ENCODE measurements around the gene DTD2.
"Not testable (repeated sequence)": the region's sequence is repeated elsewhere in the genome, so short reads cannot be mapped to it uniquely, and the experiment has no call there.

DTD2 gene

GRCh38 chr14:31456841-31457664, at the start of gene DTD2:
DTD2 (minus strand) TSS chr14:31457506; CDS start chr14:31457393, 113 bp downstream.
- no peaks in the 10 kb centered on the region for H3K27me3 Mint-ChIP-seq
- peak within 1 kb of the TSS; percentile 97 for H3K27ac Mint-ChIP-seq
- peaks cover 35% of the 10 kb centered on the region for H3K4me1 Mint-ChIP-seq
- peak within 1 kb of the TSS; percentile 97 for H3K4me3 Mint-ChIP-seq
- peak; percentile 92 for DNase-seq
- peak; percentile 98 for ATAC-seq
- no peaks in the 10 kb centered on the region for H3K36me3 Mint-ChIP-seq (ENCODE audit: low read depth)
- no peaks in the 10 kb centered on the region for H3K9me3 Mint-ChIP-seq

DNA sequence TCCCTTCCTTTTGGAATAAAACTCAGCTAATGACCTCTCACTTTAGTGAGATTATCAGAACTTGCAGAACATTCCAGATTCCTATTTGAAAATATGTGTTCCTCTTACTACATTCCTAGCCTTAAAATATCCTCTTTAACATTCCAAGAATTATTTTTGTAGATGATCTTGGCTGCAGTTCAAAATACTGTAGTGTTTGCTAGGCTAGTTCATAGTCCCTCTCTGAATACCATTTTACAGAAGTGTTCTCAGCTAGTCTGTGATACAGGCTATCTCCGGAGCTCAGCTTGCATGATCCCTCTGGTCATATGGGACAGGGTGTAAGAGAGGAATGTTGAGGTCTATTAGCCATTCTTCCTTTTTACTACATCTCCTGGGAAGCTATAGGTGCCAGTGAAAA, 48.1 kb upstream of the DTD2 start:
- DNase-seq (no peak), ATAC-seq (no peak)
- Mint-ChIP-seq H3K4me3 (no peak overlapping the region), H3K27me3 (no peaks in the 10 kb centered on the region), H3K36me3 (ENCODE audit: low read depth) (no peaks in the 10 kb centered on the region), H3K4me1 (no peaks in the 10 kb centered on the region), H3K9me3 (no peaks in the 10 kb centered on the region), H3K27ac (no peak overlapping the region)

DNA sequence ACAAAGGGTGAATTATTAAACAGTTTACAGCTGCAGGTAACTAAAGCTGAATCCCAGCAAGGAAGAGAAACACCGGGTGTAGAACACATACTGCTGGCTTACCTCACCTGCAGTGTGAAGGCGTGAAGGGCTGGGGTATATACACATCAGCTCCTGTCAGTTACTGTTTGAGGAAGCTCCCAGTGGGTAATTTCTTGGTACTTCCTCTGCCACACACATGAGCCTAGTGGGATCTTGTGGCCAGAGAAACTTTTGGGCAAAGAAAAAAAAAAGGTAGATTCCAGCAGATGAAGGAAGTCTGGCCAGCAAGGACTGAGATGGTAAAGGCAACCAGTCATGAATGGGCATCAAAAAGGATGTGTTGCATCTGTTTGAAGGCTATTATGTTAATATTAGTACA, 44.6 kb upstream of the DTD2 start:
- peaks cover 4% of the 10 kb centered on the region for H3K27me3 Mint-ChIP-seq
- H3K4me3 Mint-ChIP-seq = no peak overlapping the region
- ATAC-seq = no peak
- H3K9me3 Mint-ChIP-seq = no peaks in the 10 kb centered on the region
- DNase-seq = no peak
- H3K27ac Mint-ChIP-seq = no peak overlapping the region
- H3K36me3 Mint-ChIP-seq (ENCODE audit: low read depth) = no peaks in the 10 kb centered on the region
- H3K4me1 Mint-ChIP-seq = no peaks in the 10 kb centered on the region

DNA sequence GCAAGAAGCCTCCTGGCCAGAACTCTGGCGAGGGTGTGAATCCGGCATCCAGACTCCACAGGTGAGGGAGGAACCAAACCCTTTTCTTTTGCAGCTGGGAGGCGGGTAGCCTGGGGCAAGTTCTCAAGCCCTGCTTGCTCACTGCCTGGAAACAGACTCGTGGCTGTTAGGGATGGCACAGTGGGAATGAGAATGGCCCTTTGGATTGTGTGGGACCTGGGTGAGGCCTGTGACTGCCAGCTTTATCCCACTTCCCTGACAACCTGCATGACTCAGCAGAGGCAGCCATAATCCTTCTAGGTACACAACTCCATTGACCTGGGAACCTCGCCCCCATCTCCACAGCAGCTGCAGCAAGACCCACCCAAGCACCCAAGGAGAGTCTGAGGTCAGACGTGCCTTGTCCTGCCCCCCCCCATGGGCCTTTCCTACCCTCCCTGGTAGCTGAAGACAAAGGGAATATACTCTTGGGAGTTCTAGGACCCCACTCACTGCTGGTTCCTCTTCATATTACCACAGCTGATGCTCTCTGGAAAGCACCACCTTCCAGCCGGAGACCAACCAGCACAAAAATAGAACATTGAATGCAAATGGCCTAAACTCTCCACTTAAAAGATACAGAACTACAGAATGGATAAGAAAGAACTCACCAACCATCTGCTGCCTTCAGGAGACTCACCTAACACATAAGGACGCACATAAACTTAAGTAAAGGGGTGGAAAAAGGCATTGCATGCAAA, 35.6 kb upstream of the DTD2 start:
- ATAC-seq (no peak), DNase-seq (no peak)
- Mint-ChIP-seq H3K36me3 (ENCODE audit: low read depth) (no peaks in the 10 kb centered on the region), H3K27me3 (peaks cover 8% of the 10 kb centered on the region), H3K4me3 (no peak overlapping the region), H3K9me3 (no peaks in the 10 kb centered on the region), H3K4me1 (no peaks in the 10 kb centered on the region), H3K27ac (no peak overlapping the region)

GRCh38 chr14:31489691-31490090, 32.4 kb upstream of the DTD2 start:
- Mint-ChIP-seq H3K4me1 (no peaks in the 10 kb centered on the region), H3K9me3 (no peaks in the 10 kb centered on the region), H3K27ac (no peak overlapping the region), H3K36me3 (ENCODE audit: low read depth) (no peaks in the 10 kb centered on the region), H3K4me3 (no peak overlapping the region), H3K27me3 (peaks cover 2% of the 10 kb centered on the region)
- ATAC-seq (no peak), DNase-seq (no peak)

DNA sequence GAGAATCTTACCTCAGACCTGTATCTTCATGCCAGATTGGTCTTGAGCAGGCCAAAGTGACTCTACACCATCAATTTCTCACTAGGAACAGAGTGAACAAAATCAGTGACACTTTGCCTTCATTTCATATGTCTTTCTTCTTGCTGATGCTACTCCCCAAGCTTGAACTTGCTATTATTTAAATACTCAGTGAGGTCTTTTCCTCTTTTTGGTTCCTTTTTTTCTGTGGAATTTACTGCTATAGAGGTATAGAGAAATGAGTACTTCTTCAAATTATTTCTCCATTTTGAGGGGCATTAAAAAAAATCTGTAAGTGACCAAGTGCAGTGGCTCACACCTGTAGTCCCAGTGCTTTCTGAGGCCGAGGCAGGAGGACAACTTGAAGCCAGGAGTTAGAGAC, 30.6 kb upstream of the DTD2 start, which contains the start of gene GPR33:
GPR33 (minus strand) TSS at position 154 of the 400 bp plus-strand sequence. CDS start 4,074 bp downstream, outside the sequence.
- no peak for DNase-seq
- no peaks in the 10 kb centered on the region for H3K9me3 Mint-ChIP-seq
- H3K4me1 Mint-ChIP-seq = no peaks in the 10 kb centered on the region
- no peak for ATAC-seq
- H3K4me3 Mint-ChIP-seq = no peak within 1 kb of the TSS
- no peaks in the 10 kb centered on the region for H3K36me3 Mint-ChIP-seq (ENCODE audit: low read depth)
- H3K27me3 Mint-ChIP-seq = peaks cover 2% of the 10 kb centered on the region
- H3K27ac Mint-ChIP-seq = no peak within 1 kb of the TSS

- Mint-ChIP-seq H3K27ac (no peak overlapping the region), H3K36me3 (ENCODE audit: low read depth) (no peaks in the 10 kb centered on the region), H3K27me3 (peaks cover 2% of the 10 kb centered on the region), H3K9me3 (no peaks in the 10 kb centered on the region), H3K4me1 (no peaks in the 10 kb centered on the region), H3K4me3 (no peak overlapping the region)
- ATAC-seq (no peak), DNase-seq (no peak)
Measured at GRCh38 chr14:31486764-31487163, 29.5 kb upstream of the DTD2 start.

GRCh38 chr14:31484754-31485153, 27.4 kb upstream of the DTD2 start:
- Mint-ChIP-seq H3K27me3 (peaks cover 3% of the 10 kb centered on the region), H3K4me3 (no peak overlapping the region), H3K27ac (no peak overlapping the region), H3K4me1 (no peaks in the 10 kb centered on the region), H3K9me3 (no peaks in the 10 kb centered on the region), H3K36me3 (ENCODE audit: low read depth) (no peaks in the 10 kb centered on the region)
- ATAC-seq (no peak), DNase-seq (no peak)

DNA sequence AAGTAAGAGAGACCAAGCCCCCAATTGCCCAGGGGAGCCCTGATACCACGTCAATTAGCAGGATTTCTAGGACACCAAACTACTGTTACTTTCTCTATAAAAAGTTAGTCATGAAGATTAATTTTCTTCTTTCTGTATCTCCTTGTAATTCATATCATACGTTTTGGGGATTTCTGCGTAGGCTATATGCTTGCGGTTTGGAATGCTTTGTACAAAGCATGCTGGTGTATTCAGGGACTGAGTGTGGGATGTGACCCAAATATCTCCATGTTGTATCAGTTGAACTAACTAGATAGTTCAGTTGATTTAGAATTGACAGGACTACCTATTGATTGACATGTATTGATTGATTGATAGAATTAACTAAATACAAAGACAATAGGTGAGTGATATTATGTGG, 22.9 kb upstream of the DTD2 start:
- Mint-ChIP-seq H3K4me3 (no peak overlapping the region), H3K27ac (no peak overlapping the region), H3K27me3 (peaks cover 8% of the 10 kb centered on the region), H3K4me1 (no peaks in the 10 kb centered on the region), H3K36me3 (ENCODE audit: low read depth) (no peaks in the 10 kb centered on the region), H3K9me3 (no peaks in the 10 kb centered on the region)
- DNase-seq = no peak
- ATAC-seq = no peak

GRCh38 chr14:31479027-31479426, 21.7 kb upstream of the DTD2 start:
- no peak overlapping the region for H3K4me3 Mint-ChIP-seq
- no peak overlapping the region for H3K27ac Mint-ChIP-seq
- peaks cover 8% of the 10 kb centered on the region for H3K27me3 Mint-ChIP-seq
- ATAC-seq (no peak), DNase-seq (no peak)
- H3K4me1 Mint-ChIP-seq = no peaks in the 10 kb centered on the region
- no peaks in the 10 kb centered on the region for H3K36me3 Mint-ChIP-seq (ENCODE audit: low read depth)
- H3K9me3 Mint-ChIP-seq = no peaks in the 10 kb centered on the region

- Mint-ChIP-seq H3K4me3 (no peak overlapping the region), H3K4me1 (no peaks in the 10 kb centered on the region), H3K9me3 (no peaks in the 10 kb centered on the region), H3K36me3 (ENCODE audit: low read depth) (no peaks in the 10 kb centered on the region), H3K27ac (no peak overlapping the region), H3K27me3 (peaks cover 8% of the 10 kb centered on the region)
- DNase-seq (no peak), ATAC-seq (no peak)
Measured at GRCh38 chr14:31477248-31477647, 19.9 kb upstream of the DTD2 start.

- ATAC-seq (no peak), DNase-seq (no peak)
- H3K27me3 Mint-ChIP-seq = peaks cover 5% of the 10 kb centered on the region
- H3K4me3 Mint-ChIP-seq = no peak overlapping the region
- no peaks in the 10 kb centered on the region for H3K9me3 Mint-ChIP-seq
- no peak overlapping the region for H3K27ac Mint-ChIP-seq
- no peaks in the 10 kb centered on the region for H3K36me3 Mint-ChIP-seq (ENCODE audit: low read depth)
- H3K4me1 Mint-ChIP-seq = no peaks in the 10 kb centered on the region
Measured at GRCh38 chr14:31476131-31476866, 19.0 kb upstream of the DTD2 start.

DNA sequence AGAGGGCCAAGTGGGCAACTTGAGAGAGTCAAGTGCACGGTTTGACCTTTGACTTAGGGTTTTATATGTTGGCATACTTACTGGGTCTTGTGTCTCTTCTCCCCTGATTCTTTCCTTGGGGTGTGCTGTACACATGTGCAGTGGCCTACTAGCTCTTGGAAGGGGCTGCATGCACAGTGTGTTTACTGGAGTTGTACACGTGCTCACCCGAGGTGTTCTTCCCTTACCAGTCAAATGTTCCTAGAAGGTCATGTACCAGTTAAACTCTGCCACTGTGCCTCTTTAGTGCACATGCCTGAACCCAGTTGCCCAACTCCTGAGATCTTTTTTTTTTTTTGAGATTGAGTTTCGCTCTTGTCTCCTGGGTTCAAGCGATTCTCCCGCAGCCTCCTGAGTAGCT, 9.2 kb upstream of the DTD2 start:
- Mint-ChIP-seq H3K27ac (no peak overlapping the region), H3K4me3 (no peak overlapping the region), H3K4me1 (peaks cover under 1% of the 10 kb centered on the region), H3K9me3 (no peaks in the 10 kb centered on the region), H3K36me3 (ENCODE audit: low read depth) (no peaks in the 10 kb centered on the region), H3K27me3 (no peaks in the 10 kb centered on the region)
- DNase-seq (no peak), ATAC-seq (no peak)

DNA sequence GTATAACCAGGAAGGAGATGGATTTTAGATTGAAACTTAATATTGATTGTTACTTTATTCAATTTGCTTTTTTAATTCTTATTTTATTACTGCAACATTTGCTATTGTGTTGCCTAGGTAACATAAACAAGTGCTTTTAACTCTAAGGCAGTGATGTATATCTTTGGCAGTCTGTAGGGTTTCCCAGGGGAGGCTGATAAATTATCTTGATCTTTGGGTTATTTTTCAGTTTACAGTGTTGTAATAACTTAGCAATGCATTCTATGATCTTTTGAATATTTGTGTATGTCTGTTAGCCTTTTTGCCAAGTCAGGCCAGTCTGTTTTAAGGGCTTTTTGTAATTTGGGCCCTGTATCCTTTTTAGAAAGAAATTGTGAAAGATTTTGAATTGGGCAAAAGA, 7.8 kb upstream of the DTD2 start:
- Mint-ChIP-seq H3K27me3 (no peaks in the 10 kb centered on the region), H3K36me3 (ENCODE audit: low read depth) (no peaks in the 10 kb centered on the region), H3K27ac (no peak overlapping the region), H3K4me3 (no peak overlapping the region), H3K4me1 (peaks cover 2% of the 10 kb centered on the region), H3K9me3 (no peaks in the 10 kb centered on the region)
- no peak for ATAC-seq
- no peak for DNase-seq

GRCh38 chr14:31462450-31462849, 5.1 kb upstream of the DTD2 start:
- ATAC-seq; DNase-seq; H3K36me3 Mint-ChIP-seq (ENCODE audit: low read depth); H3K27ac Mint-ChIP-seq; H3K9me3 Mint-ChIP-seq; H3K4me3 Mint-ChIP-seq; H3K27me3 Mint-ChIP-seq: not testable (repeated sequence)
- peaks cover 14% of the 10 kb centered on the region for H3K4me1 Mint-ChIP-seq

Measured in activated naive CD8-positive, alpha-beta T cell treated with anti-CD3 and anti-CD28 coated beads, Interleukin-2, amount 50 U/mL, for 24 hours (primary cell).